Activated CD4-positive, alpha-beta T cell treated with anti-CD3 and anti-CD28 coated beads, Interleukin-2, amount 50 U/mL, for 48 hours (primary cell): Measurements from ENCODE around the gene SLC26A9.

Experiments
- DNase-seq, 2 experiments: peaks; one replicate each; pipeline ENCODE4 v3.0.0-alpha.2; 2020

The SLC26A9 gene

DNA sequence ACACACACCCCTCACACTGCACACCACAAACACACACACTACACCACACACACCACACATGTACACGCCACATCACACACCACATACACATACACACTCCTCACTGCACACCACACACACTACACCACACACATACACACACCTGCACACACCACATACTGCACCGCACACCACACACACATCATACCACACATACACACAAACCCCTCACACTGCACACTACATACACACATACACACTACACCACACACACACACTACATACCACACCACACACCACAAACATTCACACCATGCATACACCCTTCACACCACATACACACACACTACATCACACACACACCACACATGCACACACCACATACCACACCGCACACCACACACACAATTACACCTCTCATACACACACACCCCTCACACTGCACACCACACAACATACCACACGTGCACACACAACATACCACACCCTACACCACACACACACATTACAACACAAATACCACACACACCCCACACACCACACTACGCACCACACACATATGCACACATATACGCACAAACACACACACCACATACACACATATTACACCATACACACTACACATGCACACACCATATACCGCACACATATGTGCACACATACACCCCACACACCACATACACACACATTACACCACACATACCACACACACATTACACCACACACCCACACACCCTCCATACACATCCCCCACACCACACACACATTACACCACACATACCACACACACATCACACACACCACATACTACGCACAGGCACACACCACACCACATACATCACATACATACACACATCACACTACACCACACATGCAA is 30.3 kb upstream of the SLC26A9 start:
- no peak for DNase-seq

DNA sequence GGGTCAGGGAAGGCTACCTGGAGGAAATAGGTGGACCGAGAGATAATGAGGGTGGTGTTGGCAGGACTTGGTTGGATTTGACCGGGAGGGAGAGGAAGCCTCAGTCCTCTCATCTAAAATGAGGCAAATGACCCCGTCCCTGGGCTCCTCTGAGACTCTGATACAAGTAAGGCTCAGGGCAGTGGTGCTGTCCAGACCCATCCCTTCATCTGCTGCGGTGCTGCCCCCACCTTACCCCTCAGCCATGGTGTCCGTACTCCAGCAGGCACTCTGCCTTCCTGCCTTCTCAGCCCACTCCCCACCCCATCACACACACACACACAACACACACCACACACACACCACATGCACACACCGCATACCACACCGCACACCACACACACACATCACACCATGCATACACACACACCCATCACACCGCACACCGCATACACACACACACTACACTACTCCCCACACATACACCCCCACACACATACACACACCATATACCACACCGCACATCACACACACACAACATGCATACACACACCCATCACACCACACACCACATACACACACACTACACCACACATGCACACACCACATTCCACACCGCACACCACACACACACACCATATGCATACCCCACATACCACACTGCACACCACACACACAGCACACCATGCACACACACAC is 29.4 kb upstream of the SLC26A9 start:
- no peak for DNase-seq

DNA sequence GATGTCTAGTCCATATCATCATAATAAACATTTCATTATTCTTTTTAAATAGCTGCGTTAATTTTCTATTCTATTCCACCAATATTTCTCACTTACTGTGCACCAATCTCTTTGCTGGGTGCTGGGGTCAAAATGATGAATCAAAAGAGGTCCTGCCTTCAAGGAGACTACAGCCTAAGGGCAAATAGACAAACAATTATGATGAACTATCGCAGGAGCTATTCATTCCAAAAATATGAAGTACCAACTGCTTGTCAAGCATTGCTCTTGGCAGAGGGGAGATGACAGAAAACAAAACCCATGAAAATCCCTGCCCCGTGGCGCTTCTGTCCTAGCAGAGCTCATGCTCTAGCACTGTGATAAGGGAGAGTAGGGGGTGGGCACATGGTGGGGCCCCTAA is 28.8 kb upstream of the SLC26A9 start:
- DNase-seq, result no peak

DNA sequence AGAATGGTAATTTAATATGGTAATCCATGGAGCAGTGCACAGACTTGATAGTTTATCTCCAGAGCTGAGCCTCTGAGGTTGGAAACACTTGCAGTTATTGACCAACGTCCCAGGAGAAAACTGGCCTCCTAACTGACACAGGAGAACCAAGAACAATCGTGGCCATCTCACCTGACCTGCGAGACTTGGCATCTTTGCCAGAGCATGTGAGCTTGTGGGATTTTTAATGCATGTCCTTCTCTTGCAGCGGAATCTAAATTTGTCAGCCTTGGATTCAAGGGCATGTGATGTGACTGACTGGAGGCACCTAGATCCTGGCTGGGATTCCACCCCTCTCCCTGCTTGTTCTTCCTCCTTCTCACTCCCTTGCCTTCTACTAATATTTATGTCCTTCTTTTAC is 27.8 kb upstream of the SLC26A9 start:
- DNase-seq, result no peak

DNA sequence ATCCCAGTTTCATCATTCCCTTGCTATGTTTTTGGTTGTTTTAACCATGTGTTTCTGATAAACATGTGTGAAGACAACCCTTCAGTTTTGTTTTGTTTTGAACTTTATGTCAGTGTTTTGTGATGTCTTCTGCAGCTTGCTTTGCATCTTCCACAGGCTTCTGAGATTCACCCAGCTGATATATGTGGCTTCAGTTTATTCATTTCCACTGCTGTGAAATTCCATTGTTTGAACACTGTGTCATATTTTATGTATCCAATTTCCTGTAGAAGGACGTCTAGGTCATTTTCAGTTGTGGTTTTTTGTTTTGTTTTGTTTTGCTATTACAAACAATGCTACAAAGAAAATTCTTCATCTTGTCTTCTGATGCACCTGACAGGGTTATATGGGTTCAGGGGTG is 27.2 kb upstream of the SLC26A9 start:
- no peak for DNase-seq

DNA sequence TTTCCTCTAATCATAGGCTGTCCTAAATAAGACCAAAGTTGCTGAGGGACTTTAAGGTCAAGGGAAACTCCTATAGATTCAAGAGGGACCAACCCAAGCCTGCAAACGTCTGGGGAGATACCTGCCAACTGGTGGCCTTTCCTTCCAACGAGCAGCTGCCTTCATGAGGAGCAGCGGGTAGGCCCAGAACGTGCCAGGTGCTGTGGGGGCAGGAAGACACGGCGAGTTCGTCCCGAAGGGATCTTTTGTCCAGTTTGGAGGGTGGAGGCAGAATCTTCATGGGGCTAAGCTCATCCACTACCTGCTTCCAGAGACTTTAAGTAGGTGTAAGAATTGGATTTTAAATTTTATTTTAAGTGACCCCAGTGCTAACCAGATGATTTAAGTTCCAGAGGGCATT is 26.0 kb upstream of the SLC26A9 start:
- no peak for DNase-seq

DNA sequence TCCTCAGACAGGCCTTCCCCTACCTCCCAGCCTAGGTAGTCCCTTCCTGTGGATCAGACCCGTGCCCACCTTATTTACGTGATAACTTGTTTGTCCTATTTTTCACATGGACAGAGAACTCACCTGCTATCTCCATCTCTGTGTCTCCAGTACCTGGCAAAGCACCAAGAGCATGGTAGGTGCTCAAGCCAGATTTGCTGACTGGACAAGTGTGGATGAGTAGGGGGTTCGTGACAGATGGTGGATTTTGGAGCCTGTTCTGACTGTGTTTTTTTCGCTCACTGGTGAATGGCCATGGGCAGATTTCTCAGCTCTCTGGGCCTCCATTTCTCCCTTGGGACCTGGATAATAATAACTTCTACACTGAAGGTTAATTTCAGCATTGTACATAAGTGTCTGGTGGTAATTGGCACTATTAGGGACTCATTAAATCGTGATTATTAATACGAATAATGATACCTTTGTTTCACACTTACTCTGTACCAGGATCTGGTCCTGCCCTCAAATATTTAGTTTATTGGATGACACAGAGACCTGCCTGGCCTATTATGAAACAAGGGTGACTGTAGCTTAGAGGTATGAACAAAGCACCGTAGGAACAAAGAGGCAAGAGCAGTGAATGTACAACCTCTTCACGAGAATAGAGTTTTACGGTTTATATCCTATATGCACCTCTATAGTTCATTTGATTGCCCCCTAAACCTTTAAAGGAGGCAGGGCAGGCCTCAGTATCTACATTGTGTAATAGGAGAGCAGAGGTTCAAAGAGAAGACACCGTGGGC is 24.5 kb upstream of the SLC26A9 start:
- no peak for DNase-seq

DNA sequence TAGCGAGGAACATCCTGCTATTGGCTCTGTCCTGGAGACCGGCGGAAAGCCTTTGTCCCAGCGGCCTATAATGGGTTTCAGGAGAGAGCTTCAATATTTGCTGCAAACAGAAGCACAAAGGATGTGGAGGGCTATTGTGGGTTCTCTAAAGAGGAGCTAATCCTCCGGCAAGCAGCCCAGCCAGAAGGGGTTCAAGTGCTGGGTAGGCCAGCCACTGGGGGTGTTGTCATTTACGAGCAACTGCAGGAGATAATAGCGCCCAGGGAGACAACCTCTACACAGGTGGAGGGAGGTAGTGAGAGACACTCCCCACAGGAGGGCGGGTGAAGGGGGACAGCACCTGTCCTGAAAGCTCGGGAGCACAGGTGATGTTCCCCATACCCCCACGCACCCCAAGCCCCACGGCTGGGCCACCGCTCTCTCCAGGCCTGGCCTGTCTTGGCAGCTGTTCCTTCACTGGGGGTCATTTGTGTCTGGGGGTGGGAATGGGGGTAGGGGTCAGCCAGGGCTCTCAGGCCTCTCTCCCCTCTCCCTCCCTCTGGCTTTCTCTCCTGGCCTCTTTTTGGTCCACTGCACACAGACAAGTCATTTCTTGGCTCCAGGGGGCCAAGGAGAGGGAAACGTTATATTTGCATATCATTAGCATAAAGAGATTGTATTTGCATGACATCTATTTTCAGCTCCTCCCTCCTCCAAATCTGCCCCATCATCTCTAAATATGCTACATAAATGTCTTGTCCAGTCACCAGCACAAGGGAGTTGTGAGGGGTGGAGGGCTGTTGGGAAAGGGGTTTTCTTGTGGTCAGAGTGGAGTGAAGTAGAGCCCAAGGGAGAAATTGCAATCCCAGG is 22.0 kb upstream of the SLC26A9 start:
- DNase-seq, result no peak

DNA sequence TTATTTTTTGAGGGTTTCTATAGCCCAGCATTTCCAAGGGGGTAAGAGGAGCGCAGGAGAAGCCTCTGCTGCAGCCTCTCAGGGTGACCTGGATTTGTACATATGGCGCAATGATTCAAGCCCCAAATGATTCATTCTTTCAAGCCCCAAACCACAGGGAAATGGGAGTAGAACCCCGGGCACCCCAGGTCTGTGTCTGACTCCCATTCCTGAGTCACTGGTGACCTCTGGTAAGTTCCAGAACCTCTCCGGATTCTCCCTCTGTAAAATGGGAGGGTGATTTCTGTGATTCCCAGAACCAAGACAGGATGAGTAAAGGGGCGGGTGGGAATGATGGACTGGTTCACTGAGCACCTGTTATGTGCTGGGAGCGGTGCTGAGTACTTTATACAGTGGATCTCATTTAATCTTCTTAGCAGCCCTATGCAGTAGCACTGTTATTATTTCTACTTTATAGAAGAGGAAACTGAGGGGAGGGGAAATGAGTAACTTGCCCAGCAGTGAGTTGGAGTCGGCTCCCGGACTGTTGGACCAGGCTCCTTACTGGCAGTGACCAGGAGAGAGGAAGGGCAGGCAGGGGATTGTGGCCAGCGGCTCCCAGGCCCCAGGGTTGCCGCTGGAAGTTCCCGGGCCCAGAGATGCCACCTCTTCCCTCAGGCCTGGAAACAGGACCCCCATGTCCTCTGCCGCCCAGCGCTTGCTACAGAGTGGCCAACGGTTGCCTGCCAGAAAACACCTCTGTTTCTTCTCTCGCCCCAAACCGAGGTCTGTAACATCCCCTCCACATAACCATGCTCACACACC is 20.3 kb upstream of the SLC26A9 start:
- DNase-seq, result peak in 1 of 2 experiments; percentile 20

DNA sequence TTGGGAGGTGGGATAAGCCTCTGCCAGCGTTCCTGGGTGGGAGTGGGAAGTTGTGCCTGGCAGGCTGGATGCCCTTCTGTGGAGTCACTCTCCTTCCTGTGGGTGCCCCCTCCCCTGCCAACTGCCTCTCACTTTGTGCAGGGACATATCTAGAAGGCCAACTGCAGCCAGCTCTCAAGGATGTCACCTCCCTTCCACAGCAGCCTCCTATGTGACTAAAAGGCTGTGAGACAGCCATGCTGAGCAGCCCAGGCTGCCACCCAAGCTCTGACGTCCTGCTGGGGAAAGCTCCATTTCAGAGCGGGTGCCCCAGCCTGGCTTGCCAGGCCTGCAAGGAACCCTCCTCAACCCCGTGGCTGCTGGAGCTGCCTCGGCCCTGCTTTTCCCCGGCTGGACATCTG is 19.6 kb upstream of the SLC26A9 start:
- no peak for DNase-seq

DNA sequence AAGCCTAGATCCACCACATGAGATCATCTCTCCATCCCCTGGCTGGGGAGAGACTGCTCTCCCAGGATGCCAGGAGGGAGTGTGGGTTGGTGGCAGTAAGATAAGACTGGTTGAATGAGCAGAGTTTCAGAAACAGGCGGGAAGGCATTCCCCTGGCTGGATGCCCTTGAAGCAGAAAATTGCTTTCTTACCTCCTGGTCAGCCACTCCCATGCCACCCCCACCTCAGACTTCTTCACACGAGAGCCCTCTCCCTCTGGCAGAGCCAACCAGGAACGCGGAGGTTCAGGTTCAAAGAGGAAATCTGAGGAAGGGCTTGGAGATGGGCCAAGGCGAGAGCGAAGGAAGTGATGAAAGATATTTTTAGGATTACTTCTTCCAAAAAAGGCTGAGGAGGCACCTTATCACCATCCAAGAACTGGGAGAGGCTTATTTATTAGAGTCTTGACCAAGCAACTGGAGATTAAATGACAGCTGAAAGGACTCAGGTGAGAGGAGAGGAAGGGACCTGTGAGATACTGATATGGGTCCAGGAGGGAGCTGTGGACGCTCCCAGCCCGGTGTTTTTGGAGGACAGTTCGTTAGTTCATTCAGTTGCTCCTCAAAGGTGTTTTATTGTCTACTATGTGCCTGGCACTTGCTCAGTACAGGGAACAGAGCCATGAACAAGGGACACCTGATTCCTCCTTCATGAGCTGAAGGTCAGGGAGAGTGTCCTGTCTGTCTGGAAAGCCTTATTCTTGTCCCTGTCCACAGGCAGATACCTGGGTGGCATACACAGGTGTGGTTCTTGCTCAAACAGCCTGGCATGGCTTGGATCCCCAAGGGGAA is 18.9 kb upstream of the SLC26A9 start:
- no peak for DNase-seq

DNA sequence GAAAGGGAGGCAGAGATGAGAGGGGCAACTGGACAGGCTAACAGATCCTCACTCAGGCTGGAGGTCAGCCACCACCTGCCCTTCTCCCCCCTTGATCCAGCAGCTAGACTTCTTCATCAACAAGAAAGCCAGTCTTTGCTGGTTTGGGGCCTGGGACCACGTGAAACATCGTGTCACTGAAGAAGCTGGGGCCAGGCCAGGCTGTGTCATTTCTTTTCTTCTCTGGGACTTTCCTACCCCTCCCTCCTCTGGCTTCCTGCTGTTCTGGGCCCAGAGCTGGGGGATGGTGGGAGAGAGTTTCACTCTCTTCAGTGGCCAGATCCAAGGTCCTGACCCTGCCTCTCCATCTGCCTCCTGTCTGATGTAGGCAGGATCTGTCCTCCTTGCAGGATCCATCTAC is 18.1 kb upstream of the SLC26A9 start:
- DNase-seq, result peak; percentile 10 to 26

DNA sequence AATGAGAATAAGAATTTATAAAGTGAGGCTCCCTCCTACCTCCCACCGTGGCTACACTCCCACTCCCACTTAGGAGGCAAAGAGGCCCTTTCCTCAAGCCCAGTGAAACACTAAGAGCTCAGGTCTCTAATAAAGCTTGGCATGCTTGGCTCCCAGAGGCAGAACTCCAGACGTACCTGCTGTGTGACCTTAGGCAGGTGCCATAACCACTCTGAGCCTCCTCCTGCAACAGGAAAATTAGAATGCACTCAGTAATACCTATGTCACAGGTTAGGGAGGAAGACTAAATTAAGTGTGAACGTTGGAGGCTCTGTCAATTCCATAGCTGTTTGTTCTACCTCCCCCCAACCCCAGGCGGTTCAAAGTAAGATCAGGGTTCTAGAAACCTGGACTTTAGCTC is 16.5 kb upstream of the SLC26A9 start:
- no peak for DNase-seq

DNA sequence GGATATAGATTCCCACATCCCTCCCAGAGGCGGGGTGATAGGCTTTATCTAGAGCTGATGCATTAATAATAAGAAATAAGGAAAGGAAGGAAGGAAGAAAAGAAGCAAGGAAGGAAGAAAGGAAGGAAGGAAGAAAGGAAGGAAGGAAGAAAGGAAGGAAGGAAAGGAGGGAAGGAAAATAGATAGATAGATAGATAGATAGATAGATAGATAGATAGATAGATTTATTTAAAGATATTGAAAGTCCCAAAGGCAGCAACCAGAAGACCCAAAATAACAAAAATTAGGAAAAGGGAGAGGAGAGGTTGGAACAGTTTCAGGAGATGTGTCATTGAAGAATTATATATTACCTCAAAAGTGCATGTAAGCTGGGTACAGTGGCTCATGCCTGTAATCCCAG is 12.2 kb upstream of the SLC26A9 start:
- DNase-seq, result no peak

DNA sequence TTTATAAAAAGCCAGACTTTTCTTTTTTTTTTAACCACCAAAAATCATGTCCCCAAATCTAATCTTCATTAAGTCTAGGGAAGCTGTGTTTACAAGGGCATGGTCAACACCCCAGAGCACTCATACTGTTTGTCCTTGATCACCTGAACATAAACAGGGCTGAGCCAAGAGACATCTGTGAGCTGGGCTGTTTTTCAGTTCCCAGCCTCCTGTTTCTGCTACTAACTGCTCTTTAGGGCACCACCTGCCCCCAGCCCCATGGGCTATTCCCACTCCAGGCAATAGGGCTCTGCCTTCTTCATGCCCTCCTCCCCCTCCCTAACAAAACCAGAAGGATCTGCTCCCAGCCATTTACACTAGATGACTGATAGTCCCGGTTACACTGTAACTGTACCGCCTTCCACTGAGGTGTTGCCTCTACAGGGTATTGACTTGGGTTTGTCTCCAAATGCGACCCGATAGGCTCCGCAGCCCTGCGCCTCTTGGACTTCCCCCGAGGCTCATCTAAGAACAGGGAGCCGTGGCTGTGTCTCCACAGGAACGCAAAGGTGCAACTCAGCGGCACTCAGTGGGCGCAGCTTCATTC is 11.7 kb upstream of the SLC26A9 start:
- DNase-seq, result no peak

DNA sequence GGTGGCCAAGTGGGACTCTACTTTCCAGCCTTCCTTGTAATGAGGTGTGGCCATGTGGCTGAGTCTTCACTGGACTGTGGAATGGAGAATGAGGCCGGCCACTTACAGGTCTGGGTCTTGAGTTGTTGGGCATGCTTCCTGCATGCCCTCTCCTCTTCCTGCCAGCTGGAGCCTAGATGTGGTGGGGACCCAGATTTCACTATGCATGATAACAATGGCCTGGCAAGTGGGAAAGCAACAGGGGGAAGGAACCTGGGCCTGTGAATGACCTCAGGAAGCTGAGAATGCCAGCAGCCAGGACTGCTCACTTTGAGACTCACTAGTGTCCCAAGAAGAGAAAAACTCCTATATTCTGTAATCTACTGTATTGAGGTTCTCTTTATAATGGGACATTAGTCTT is 8.5 kb upstream of the SLC26A9 start:
- no peak for DNase-seq

DNA sequence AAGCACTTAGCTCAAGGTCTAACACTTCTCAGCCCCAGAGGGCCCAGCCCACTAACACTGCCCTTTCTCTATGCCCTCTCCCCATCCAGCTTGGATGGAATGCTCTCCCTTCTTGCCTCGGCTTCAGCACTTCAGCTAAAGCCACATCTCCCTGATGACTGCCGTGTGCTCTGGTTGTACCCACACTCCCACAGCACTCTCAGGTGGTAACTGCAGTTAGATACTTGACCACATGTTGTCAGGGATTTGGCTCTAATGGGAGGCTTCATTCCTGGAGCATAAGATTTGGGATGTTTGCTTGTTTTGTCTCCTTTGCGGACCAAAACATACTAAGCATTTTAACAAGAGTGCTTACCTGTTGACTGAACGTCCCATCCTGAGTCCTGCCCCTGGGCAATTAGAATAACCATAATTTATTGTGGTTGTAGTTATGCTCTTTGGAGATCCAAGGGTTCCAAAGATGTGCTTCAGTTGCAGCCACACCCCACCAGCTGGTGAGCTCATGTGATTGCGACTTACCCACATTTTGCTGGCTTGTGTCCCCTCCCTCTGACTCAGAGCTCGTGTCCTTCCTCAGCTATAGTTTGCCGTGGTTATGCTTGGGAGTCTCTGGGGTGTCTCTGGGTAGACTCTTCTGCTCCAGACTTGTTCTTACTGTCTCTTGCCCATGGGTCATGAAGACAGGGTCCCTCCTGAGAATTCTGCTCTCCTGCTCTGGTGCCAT is 7.7 kb upstream of the SLC26A9 start:
- DNase-seq, result no peak

DNA sequence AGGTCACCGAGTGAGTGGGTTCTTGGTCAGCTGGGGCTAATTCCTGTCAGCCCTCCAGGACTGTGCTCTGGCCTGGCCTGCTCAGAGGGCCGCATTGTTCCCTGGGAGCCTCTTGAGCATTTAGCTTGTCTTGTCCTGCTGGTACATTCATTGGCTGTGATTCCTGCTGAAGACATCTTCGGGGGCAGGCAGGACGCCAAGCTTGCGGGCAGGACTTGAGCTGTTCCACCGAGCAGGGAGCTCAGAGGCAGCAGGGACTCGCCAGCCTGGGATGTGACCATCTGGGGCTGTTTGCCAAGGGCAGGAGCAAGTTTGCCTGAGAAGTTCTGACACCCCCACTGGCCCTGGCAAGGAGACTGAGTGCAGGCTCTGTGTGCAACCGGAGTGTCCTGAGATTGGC is 7.0 kb upstream of the SLC26A9 start:
- no peak for DNase-seq

DNA sequence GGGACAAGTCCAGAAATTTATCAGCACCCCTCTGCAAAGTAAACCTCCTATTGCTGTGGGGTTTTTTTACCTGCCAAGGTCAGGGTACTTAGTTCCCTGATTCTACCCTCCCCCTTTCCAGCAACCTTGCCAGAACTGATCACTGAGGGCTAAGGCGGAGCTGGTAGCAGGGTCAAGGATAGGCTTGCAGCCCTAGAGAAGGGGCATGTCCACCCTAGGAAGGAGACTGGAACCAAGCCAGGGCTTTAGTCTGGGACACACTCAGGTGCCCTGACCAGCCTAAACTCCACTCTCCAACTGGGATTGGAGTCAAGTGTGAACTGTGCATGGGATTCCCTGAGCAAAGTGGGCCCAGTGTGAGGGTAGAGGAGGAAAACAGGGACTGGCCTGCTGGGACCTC is 6.5 kb upstream of the SLC26A9 start:
- no peak for DNase-seq

DNA sequence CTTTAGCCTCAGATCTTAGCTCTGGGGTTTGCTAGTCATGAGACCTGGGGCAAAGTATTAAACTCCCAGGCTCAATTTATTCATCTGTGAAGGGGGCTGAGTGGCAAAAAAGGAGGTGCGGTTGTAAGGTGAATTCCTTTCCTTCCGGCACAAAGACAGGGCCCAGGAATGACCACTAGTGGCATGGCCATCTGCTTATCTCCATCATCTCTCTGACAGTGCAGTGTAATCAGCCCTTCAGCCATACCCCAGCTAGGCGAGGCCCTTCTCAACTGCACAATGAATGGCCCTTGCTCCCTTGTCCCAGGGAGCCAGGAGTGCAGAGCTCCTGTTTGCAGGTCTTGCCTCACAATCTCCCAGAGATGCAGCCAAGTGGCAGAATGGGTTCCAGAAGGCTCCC is 5.6 kb upstream of the SLC26A9 start:
- DNase-seq, result no peak
